Activated gamma-delta T cell treated with anti-CD3 and anti-CD28 coated beads, Interleukin-2, amount 50 U/mL, for 16 hours (primary cell): ENCODE results near the gene LILRB1.
"Not testable (repeated sequence)": the region's sequence is repeated elsewhere in the genome, so short reads cannot be mapped to it uniquely, and the experiment has no call there.

Experiments used
- DNase-seq: peaks from one replicate; pipeline ENCODE4 v3.0.0-alpha.2; 2020; ENCODE audit warnings: low read depth

Gene LILRB1

GRCh38 chr19:54630262-54630661, at the start of gene LILRB1:
Gene LILRB1 (plus strand): TSS chr19:54630484. CDS start chr19:54631074, 590 bp downstream.
- not testable (repeated sequence) for DNase-seq

- no peak for DNase-seq
Measured at GRCh38 chr19:54586397-54586796, 43.9 kb upstream of the LILRB1 start.

GRCh38 chr19:54587026-54587425, 43.3 kb upstream of the LILRB1 start:
- DNase-seq = no peak

- DNase-seq = not testable (repeated sequence)
Measured at GRCh38 chr19:54593445-54593844, 36.8 kb upstream of the LILRB1 start, which contains the start of gene LILRA1. Gene LILRA1 (plus strand): TSS chr19:54593632. CDS start chr19:54594245, 613 bp downstream.

- not testable (repeated sequence) for DNase-seq
Measured at GRCh38 chr19:54593931-54594626, 36.2 kb upstream of the LILRB1 start.

- DNase-seq = no peak
Measured at GRCh38 chr19:54594737-54595136, 35.5 kb upstream of the LILRB1 start.

GRCh38 chr19:54595680-54596436, 34.4 kb upstream of the LILRB1 start:
- DNase-seq = not testable (repeated sequence)

- DNase-seq = no peak
Measured at GRCh38 chr19:54600212-54600611, 30.1 kb upstream of the LILRB1 start.

GRCh38 chr19:54606230-54606629, 24.1 kb upstream of the LILRB1 start:
- no peak for DNase-seq

GRCh38 chr19:54606891-54607784, 23.1 kb upstream of the LILRB1 start:
- no peak for DNase-seq

- DNase-seq = no peak
Measured at GRCh38 chr19:54607785-54608150, 22.5 kb upstream of the LILRB1 start.

GRCh38 chr19:54608205-54608604, 22.1 kb upstream of the LILRB1 start:
- DNase-seq = no peak

GRCh38 chr19:54608792-54609191, 21.5 kb upstream of the LILRB1 start:
- DNase-seq = no peak

GRCh38 chr19:54609356-54609791, 20.9 kb upstream of the LILRB1 start:
- no peak for DNase-seq

GRCh38 chr19:54612428-54612827, 17.9 kb upstream of the LILRB1 start:
- no peak for DNase-seq

- DNase-seq = no peak
Measured at GRCh38 chr19:54614726-54615125, 15.6 kb upstream of the LILRB1 start.

- no peak for DNase-seq
Measured at GRCh38 chr19:54616057-54616456, 14.2 kb upstream of the LILRB1 start.

- DNase-seq = no peak
Measured at GRCh38 chr19:54616821-54617560, 13.3 kb upstream of the LILRB1 start.

- DNase-seq = no peak
Measured at GRCh38 chr19:54620464-54620863, 9.8 kb upstream of the LILRB1 start.

GRCh38 chr19:54622431-54622830, 7.9 kb upstream of the LILRB1 start:
- DNase-seq = no peak

- DNase-seq = not testable (repeated sequence)
Measured at GRCh38 chr19:54624234-54624633, 6.0 kb upstream of the LILRB1 start.
